Ishikawa (cell line): ENCODE measurements around the gene ASTN2.

ENCODE experiments used
- CEBPB ChIP-seq: IDR thresholded peaks from 2 replicates; pipeline ENCODE4 v1.6.1; 2012
- CREB1 ChIP-seq: IDR thresholded peaks from 2 replicates; pipeline ENCODE4 v1.6.1; 2012; ENCODE audit warnings: low read depth
- RAD21 ChIP-seq: IDR thresholded peaks from 2 replicates; pipeline ENCODE4 v1.6.1; 2012; ENCODE audit warnings: low read depth
- REST ChIP-seq: IDR thresholded peaks from 2 replicates; pipeline ENCODE4 v1.6.1; 2012; ENCODE audit warnings: low read depth, mild to moderate bottlenecking
- TCF12 ChIP-seq: IDR thresholded peaks from 2 replicates; pipeline ENCODE4 v1.6.1; 2012; ENCODE audit warnings: low read depth

GRCh38 chr9:116695438-116695837 is 719.4 kb downstream of the ASTN2 start:
- no peak for TF ChIP-seq RAD21
- no peak for TF ChIP-seq TCF12
- TF ChIP-seq REST = no peak
- no peak for TF ChIP-seq CEBPB
- TF ChIP-seq CREB1 = no peak
